Measurements from ENCODE around the gene NES.

DNA sequence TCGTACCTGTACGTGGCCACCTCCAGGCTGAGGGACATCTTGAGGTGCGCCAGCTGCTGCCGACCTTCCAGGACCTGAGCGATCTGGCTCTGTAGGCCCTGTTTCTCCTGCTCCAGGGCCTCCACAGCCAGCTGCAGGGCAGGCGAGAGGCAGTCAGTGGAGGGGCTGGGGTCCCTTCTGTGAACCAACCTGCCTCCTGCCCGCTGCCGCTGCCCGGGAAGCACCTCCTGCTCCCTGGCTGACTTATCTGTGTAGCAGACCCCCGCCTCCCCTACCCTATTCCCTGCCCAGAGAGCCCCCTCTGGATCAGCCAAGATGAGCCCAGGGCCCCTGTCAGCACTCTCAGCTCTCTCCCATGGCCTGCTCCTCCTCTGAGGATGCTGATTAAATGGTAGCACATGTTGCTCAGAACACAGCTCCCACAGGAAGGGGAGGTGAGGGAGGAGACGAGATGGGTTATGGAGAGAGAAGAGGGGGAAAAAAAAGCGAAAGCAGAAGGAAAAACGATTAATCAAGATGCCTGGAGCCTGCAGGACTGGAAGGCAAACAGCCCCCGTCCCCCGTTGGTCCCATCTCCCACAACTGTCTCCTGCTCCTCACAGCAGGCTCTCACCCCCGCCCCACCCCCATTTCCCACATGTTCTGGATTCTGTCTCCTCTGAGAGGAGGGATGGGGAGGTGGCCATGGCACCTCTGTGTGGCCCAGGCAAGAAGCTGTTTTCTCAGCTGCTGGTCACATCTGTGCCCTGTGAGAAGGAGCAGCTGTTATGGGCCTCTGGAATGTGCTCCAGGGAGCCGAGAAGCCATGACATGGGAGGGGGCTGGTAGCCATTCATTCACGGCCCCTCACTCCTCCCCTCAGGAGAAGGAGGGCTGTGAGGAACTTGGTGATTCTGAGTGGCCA is 1.7 kb downstream of the NES start:
- TF ChIP-seq, protein P1, sequence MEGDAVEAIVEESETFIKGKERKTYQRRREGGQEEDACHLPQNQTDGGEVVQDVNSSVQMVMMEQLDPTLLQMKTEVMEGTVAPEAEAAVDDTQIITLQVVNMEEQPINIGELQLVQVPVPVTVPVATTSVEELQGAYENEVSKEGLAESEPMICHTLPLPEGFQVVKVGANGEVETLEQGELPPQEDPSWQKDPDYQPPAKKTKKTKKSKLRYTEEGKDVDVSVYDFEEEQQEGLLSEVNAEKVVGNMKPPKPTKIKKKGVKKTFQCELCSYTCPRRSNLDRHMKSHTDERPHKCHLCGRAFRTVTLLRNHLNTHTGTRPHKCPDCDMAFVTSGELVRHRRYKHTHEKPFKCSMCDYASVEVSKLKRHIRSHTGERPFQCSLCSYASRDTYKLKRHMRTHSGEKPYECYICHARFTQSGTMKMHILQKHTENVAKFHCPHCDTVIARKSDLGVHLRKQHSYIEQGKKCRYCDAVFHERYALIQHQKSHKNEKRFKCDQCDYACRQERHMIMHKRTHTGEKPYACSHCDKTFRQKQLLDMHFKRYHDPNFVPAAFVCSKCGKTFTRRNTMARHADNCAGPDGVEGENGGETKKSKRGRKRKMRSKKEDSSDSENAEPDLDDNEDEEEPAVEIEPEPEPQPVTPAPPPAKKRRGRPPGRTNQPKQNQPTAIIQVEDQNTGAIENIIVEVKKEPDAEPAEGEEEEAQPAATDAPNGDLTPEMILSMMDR (IDR thresholded peaks at IDR 0.05; ENCODE audit: low read depth, low read length, missing input control) = no peak
- no peak for TF ChIP-seq REST (IDR thresholded peaks at IDR 0.05)
- no peak for TF ChIP-seq TAF1 (conservative IDR thresholded peaks at IDR 0.05)
- TF ChIP-seq, protein P2, sequence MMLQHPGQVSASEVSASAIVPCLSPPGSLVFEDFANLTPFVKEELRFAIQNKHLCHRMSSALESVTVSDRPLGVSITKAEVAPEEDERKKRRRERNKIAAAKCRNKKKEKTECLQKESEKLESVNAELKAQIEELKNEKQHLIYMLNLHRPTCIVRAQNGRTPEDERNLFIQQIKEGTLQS (IDR thresholded peaks at IDR 0.05) = no peak
- no peak for TF ChIP-seq JUND (IDR thresholded peaks at IDR 0.05)
